ENCODE results near the gene PHACTR1.

The PHACTR1 gene

DNA sequence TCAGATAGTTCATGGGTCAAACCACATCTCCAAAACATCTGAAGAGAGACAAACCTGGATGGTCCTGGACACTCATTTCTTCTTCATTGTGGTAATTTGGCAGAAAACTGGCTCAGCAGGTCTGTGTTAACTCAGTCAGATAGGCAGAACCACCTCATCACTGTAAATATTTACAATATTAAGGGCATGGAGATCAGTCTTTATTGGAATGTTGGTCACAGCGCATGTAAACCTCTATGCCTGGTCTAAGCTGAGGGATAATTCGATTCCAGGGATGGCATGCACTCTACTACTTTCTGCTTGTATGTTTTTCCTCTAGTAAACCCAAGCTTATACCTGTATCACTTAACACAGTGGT is 615.8 kb downstream of the PHACTR1 start:
- peaks cover 13% of the 10 kb centered on the region for H3K36me3 Mint-ChIP-seq (ENCODE audit: low read depth)
- H3K4me1 Mint-ChIP-seq (ENCODE audit: low read depth), result peaks cover 31% of the 10 kb centered on the region
- H3K27me3 Mint-ChIP-seq, result no peaks in the 10 kb centered on the region
- no peak overlapping the region for H3K4me3 Mint-ChIP-seq
- no peak for DNase-seq
- H3K9me3 Mint-ChIP-seq, result no peaks in the 10 kb centered on the region
- H3K27ac Mint-ChIP-seq, result no peak overlapping the region

DNA sequence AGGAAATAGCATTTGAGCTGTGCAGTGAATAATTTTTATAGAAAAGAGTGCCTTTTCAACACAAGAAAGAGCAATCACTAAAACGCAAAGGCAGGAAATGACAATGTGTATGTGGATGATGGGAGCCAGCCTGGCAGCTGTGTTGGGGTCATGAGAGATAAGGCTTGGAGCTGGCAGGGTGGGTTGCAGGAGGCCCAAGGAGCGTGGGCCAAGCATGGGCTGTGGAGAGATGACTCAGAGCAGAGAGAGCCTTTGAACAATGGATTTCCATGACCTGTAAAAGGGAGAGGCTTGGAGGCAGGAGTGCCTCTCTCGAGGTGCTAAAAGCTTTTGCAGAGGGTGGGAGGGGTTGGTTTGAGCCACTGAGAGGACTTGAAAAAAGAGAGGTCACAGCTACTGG is 618.4 kb downstream of the PHACTR1 start:
- Mint-ChIP-seq H3K36me3 (ENCODE audit: low read depth) (no peaks in the 10 kb centered on the region), H3K4me1 (ENCODE audit: low read depth) (peaks cover 16% of the 10 kb centered on the region), H3K4me3 (no peak overlapping the region), H3K27me3 (no peaks in the 10 kb centered on the region), H3K27ac (peak overlapping the region; percentile 32), H3K9me3 (no peaks in the 10 kb centered on the region)
- DNase-seq, result no peak

DNA sequence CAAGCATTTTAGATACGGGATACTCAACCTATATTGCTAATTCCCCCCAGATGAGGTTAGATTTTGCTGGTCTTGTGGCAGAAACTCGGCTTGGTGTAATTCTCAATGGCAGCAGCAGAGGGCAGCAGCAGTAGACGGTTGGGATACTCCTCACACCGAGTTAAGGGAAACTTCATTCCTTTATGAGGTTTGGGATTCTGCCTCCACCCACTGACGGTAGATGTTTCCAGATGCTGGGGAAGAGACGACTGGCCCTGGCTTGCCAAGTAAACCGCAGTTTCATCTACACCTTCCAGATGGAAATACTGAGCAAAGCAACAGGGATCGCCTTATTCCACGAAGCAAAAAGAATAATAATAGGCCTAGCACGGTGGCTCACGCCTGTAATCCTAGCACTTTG is 620.0 kb downstream of the PHACTR1 start:
- H3K27ac Mint-ChIP-seq, result no peak overlapping the region
- H3K36me3 Mint-ChIP-seq (ENCODE audit: low read depth), result no peaks in the 10 kb centered on the region
- peak; percentile 80 for DNase-seq
- peaks cover under 1% of the 10 kb centered on the region for H3K9me3 Mint-ChIP-seq
- H3K27me3 Mint-ChIP-seq, result no peaks in the 10 kb centered on the region
- H3K4me3 Mint-ChIP-seq, result no peak overlapping the region
- peaks cover 26% of the 10 kb centered on the region for H3K4me1 Mint-ChIP-seq (ENCODE audit: low read depth)

DNA sequence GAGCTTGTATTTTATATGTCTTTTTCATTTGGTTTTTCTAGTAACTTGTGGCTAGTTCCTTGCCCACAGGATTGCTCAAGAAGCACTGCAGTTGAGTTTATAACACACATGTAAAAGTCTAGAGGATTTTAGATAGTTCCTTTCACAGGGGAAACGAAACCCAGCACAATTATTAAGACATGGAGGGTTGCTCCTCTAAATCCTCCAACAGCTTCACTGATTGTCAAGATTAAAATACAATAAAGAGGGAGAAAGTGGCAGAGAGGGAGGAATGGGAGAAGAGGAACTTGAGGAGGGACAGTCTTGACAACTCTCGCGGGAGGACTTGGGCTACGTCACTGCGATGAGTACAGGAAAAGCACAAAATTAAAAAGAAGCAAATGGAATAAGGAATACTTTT is 621.5 kb downstream of the PHACTR1 start:
- Mint-ChIP-seq H3K27ac (no peak overlapping the region), H3K4me3 (no peak overlapping the region), H3K27me3 (no peaks in the 10 kb centered on the region), H3K4me1 (ENCODE audit: low read depth) (peaks cover 23% of the 10 kb centered on the region), H3K9me3 (peaks cover 9% of the 10 kb centered on the region), H3K36me3 (ENCODE audit: low read depth) (no peaks in the 10 kb centered on the region)
- no peak for DNase-seq
